Ovary (tissue), 9 donors: ENCODE data around the gene STRIP1. TPM values are rescaled to one million over a fixed set of nuclear protein-coding genes. Genes with fewer than 3 reads are reported as not detected.

Experiments
- DNase-seq, 5 donors: peaks; one replicate each; pipeline ENCODE4 v3.0.0-alpha.2; 2019 to 2020
- H3K27ac ChIP-seq, 2 donors: fragments of 200-600 bp; one replicate each; pipeline versions ENCODE4 v1.5.1 to v1.8.0; 2019 to 2022
- H3K27me3 ChIP-seq: fragments of 200-600 bp; one replicate; pipeline ENCODE4 v1.8.0; 2022
- H3K36me3 ChIP-seq: fragments of 200-600 bp; sonication (generic); one replicate; pipeline ENCODE4 v1.5.1; 2019
- H3K4me1 ChIP-seq: one replicate; pipeline ENCODE4 v1.8.1; 2013; ENCODE audit warnings: mild to moderate bottlenecking, moderate library complexity; ENCODE audit not compliant: insufficient read depth
- H3K4me3 ChIP-seq: fragments of 200-600 bp; sonication (generic); one replicate; pipeline ENCODE4 v1.5.1; 2017
- H3K9me3 ChIP-seq, 2 donors: fragments of 200-600 bp in 1 of 2; sonication (generic) in 1 of 2; one replicate each; pipeline versions ENCODE4 v1.5.1 to v1.8.1; 2013 to 2019; ENCODE audit warnings: mild to moderate bottlenecking in 1 of 2, moderate library complexity in 1 of 2
- EP300 ChIP-seq: sonication (generic); formaldehyde crosslinking; IDR thresholded peaks from one replicate; pipeline ENCODE4 v1.6.1; 2017; ENCODE audit warnings: antibody characterized with exemption
- POLR2A ChIP-seq: fragments of 450-650 bp; IDR thresholded peaks from one replicate; pipeline ENCODE4 v1.6.1; 2017; ENCODE audit warnings: antibody characterized with exemption, mild to moderate bottlenecking, moderate library complexity
- WGBS, 3 donors: extraction: QIAGEN DNeasy Blood & Tissue Kit in 1 of 3; methylation state at CpG; one replicate each; pipeline versions ENCODE4 v1.1.5 to v1.1.7; 2013 to 2017; 5-methylcytosine and 5-hydroxymethylcytosine counted together
- intact Hi-C, 4 donors: fragments of 100-400 bp; cut with DNase I; formaldehyde crosslinking; loops; one replicate each; pipeline versions ENCODE4 v1.11.0 to v1.15.1; 2022 to 2023
- polyA plus RNA-seq, 2 donors: library from polyadenylated mRNA; stranded (reverse); fragments of 200-250 nt in 1 of 2; fragments of 350-450 nt in 1 of 2; fragmentation: Illumina TruSeq in 1 of 2; extraction: RNeasy Lipid Tissue Mini Kit (QIAGEN cat#74804) in 1 of 2; gene quantifications; one replicate each; pipeline ENCODE4 v1.2.3, GENCODE V29; 2013 to 2014
- total RNA-seq, 7 donors: library from RNA; depleted of rRNA in 2 of 7; stranded (reverse); fragments of >200 nt in 2 of 7; fragmentation: NEBNext Ultra II Directional in 3 of 7; extraction: Animal tissue kit (Norgen Biotek cat#: 25700) in 3 of 7; gene quantifications; one replicate each; pipeline versions ENCODE4 v1.1.0 to v1.2.4, GENCODE V29; 2016 to 2023
- TF ChIP-seq, protein P1 (sequence below), 3 donors: fragments of 450-650 bp in 2 of 3; fragments of 200-600 bp in 1 of 3; IDR thresholded peaks; one replicate each; pipeline versions ENCODE4 v1.5.1 to v1.8.0; 2016 to 2022; ENCODE audit warnings: antibody characterized with exemption in 3 of 3, mild to moderate bottlenecking in 1 of 3
- donor health status: DM: no; HTN: no; CAD: no; lungs with moderate emphysema.
- donor health status: DM: no; HTN: no; CAD: no.
- donor health status: Bipolar disorder and iron deficiency.
- donor health status: DM: yes; HTN: yes; CAD: no.
- donor health status: DM: no; HTN: no; CAD: no.
- donor health status: DM: yes; HTN: yes; CAD: no.

STRIP1 gene
- total and polyA plus RNA-seq, 9 donors: 21.6 to 46.7 (median 36.2) TPM

GRCh38 chr1:110005971-110006370, 28.5 kb upstream of the STRIP1 start:
- peaks cover 15% of the 10 kb centered on the region for H3K4me1 ChIP-seq
- no peak for TF ChIP-seq EP300
- TF ChIP-seq, protein P1, sequence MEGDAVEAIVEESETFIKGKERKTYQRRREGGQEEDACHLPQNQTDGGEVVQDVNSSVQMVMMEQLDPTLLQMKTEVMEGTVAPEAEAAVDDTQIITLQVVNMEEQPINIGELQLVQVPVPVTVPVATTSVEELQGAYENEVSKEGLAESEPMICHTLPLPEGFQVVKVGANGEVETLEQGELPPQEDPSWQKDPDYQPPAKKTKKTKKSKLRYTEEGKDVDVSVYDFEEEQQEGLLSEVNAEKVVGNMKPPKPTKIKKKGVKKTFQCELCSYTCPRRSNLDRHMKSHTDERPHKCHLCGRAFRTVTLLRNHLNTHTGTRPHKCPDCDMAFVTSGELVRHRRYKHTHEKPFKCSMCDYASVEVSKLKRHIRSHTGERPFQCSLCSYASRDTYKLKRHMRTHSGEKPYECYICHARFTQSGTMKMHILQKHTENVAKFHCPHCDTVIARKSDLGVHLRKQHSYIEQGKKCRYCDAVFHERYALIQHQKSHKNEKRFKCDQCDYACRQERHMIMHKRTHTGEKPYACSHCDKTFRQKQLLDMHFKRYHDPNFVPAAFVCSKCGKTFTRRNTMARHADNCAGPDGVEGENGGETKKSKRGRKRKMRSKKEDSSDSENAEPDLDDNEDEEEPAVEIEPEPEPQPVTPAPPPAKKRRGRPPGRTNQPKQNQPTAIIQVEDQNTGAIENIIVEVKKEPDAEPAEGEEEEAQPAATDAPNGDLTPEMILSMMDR (IDR thresholded peaks at IDR 0.05): no peak
- no peak for TF ChIP-seq POLR2A
- H3K36me3 ChIP-seq: no peaks in the 10 kb centered on the region
- H3K27me3 ChIP-seq: no peaks in the 10 kb centered on the region
- H3K4me3 ChIP-seq: no peak overlapping the region
- no peaks in the 10 kb centered on the region for H3K9me3 ChIP-seq
- intact Hi-C loops: no loop called here
- H3K27ac ChIP-seq: no peak overlapping the region
- DNase-seq: no peak

DNA sequence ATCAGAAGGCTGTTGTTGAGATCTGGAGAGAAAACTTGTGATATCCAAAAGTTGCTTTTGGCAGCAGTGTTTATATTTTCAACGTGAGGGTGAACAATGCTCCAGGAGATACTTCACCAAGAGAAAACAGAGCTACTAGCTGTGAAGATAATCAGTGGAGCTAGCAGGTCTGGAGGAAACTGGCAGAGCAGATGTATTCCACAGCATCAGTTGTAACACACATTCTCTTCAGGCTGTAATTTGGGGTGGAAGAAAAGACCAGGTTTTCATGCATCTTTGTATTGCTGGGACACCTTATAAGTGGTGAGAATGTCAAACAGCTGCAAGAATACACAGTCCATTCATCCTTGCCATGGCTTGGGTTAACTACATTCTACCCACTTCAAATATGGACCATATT, 27.9 kb upstream of the STRIP1 start:
- 7 to 12% (median 8%) methylated on average over 1 of the region's 1 CpG for WGBS, 3 donors
- no peak overlapping the region for H3K27ac ChIP-seq

DNA sequence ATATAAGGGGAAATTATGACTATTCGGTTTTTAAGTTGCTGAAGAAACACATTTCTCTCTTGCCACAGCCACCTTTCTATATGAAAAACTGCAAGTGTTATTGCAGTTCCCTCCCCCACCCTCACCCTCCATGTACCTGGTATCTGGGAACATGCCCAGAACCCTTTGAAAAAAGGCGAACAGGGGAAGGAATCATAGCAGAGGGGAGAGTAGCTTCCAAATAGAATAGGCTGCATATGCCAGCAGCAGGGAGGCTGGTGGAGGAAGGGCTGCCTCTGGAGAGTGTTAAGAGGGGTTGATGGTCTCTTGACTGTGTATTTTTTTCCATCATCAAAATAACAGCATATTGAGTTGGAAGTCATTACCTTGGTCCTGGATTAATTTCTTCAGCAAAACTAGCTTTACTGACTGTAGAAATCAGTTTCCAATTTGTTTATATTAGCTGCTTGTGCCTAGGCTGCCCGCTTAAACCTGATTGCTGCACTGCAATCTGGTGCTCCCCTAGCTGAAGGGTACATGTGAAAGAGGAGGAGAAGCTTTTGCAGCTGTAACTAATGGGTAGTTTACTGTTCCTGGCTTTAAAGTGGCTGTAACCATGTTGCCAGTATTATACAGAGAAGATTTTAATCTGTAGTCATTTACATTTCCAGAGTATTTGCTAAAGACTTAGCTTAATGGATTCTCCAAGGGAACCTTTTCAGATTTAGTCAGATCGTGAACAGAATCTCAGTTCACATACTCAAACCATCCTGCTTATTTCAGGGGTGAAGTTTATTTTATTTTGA, 27.2 kb upstream of the STRIP1 start:
- Histone ChIP-seq H3K27me3 (no peaks in the 10 kb centered on the region), H3K9me3 (no peaks in the 10 kb centered on the region), H3K4me3 (no peak overlapping the region), H3K36me3 (no peaks in the 10 kb centered on the region), H3K4me1 (peaks cover 15% of the 10 kb centered on the region), H3K27ac (no peak overlapping the region)
- DNase-seq: no peak
- intact Hi-C loops: no loop called here
- WGBS, 3 donors: 79 to 81% (median 80%) methylated on average over 4 of the region's 4 CpGs
- TF ChIP-seq EP300 (no peak), POLR2A (no peak)
- TF ChIP-seq, protein P1 (IDR thresholded peaks at IDR 0.05): no peak

More for the DNA sequence above, 27.9 kb upstream of the STRIP1 start:
- TF ChIP-seq, protein P1 (IDR thresholded peaks at IDR 0.05): no peak
- no peak for TF ChIP-seq POLR2A
- no peak for TF ChIP-seq EP300
- H3K4me1 ChIP-seq: peaks cover 15% of the 10 kb centered on the region
- H3K9me3 ChIP-seq: no peaks in the 10 kb centered on the region
- intact Hi-C loops: no loop called here
- DNase-seq: no peak
- no peaks in the 10 kb centered on the region for H3K27me3 ChIP-seq
- H3K36me3 ChIP-seq: no peaks in the 10 kb centered on the region
- H3K4me3 ChIP-seq: no peak overlapping the region

DNA sequence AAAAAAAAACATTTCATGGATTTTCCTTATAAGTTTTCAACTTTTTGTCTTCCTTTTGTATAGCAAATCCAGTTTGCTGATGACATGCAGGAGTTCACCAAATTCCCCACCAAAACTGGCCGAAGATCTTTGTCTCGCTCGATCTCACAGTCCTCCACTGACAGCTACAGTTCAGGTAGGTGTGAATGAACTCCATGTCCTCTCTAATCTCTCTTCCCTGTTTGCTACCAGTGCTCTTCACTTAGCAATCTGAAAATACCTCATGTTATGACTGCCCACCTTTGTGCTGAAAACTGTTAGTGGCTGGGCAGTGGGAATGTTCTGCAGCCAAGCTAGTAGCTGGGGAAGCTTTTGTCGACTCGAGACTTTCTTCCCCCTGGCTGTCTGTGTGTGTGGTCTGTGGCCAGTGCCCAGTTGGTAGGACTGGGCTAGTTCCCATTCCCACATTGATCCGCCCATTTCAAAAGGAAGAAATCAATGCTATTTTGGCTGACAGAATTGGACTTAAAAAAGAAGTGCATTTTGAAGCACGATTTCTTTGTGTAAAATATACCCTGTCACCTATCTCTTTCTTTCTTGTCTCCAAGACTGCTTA, 25.4 kb upstream of the STRIP1 start:
- Histone ChIP-seq H3K4me3 (no peak overlapping the region), H3K4me1 (peaks cover 11% of the 10 kb centered on the region), H3K9me3 (no peaks in the 10 kb centered on the region), H3K36me3 (no peaks in the 10 kb centered on the region), H3K27me3 (no peaks in the 10 kb centered on the region), H3K27ac (no peak overlapping the region)
- intact Hi-C loops: no loop called here
- WGBS, 3 donors: 88 to 92% (median 91%) methylated on average over 7 of the region's 7 CpGs
- no peak for DNase-seq
- TF ChIP-seq, protein P1 (IDR thresholded peaks at IDR 0.05): no peak
- TF ChIP-seq POLR2A: no peak
- no peak for TF ChIP-seq EP300
